GM23338 (cell line): ENCODE results near the gene CST3. TPM values are rescaled to one million over a fixed set of nuclear protein-coding genes. Genes with fewer than 3 reads are reported as not detected.

Experiments
- ATAC-seq: fragments of 200-7000 bp; cut with Tn5 transposase; 3 replicates; pipeline ENCODE4 v1.9.1; 2020
- DNase-seq: peaks from one replicate; pipeline ENCODE4 v3.0.0-alpha.2; 2015; ENCODE audit warnings: low spot score
- H2AFZ ChIP-seq: fragments of 200-600 bp; sonication (generic); 2 replicates; pipeline ENCODE4 v1.8.0; 2016; ENCODE audit warnings: antibody characterized with exemption, mild to moderate bottlenecking, moderate library complexity
- H3F3A ChIP-seq: fragments of 200-600 bp; sonication (generic); replicated peaks from 2 replicates; pipeline ENCODE4 v1.8.0; 2017; ENCODE audit warnings: antibody characterized with exemption, mixed run types, low read depth
- H3K27ac ChIP-seq: fragments of 200-600 bp; sonication (generic); 2 replicates; pipeline ENCODE4 v1.6.1; 2016; ENCODE audit warnings: low read depth
- H3K27me3 ChIP-seq: fragments of 200-600 bp; sonication (generic); 2 replicates; pipeline ENCODE4 v1.8.0; 2016; ENCODE audit warnings: mild to moderate bottlenecking, mixed run types, moderate library complexity; ENCODE audit not compliant: insufficient read depth
- H3K36me3 ChIP-seq: fragments of 200-600 bp; sonication (generic); 2 replicates; pipeline ENCODE4 v1.8.0; 2016; ENCODE audit warnings: mild to moderate bottlenecking; ENCODE audit not compliant: insufficient read depth
- H3K4me1 ChIP-seq: fragments of 200-600 bp; sonication (generic); 2 replicates; pipeline ENCODE4 v1.8.0; 2016; ENCODE audit warnings: mild to moderate bottlenecking, moderate library complexity; ENCODE audit not compliant: insufficient read depth
- H3K4me2 ChIP-seq: fragments of 200-600 bp; sonication (generic); 2 replicates; pipeline ENCODE4 v1.7.1; 2017; ENCODE audit warnings: mixed run types
- H3K4me3 ChIP-seq: fragments of 200-600 bp; sonication (generic); 2 replicates; pipeline ENCODE4 v1.6.1; 2016; ENCODE audit warnings: mixed run types
- H3K79me2 ChIP-seq: fragments of 200-600 bp; sonication (generic); replicated peaks from 2 replicates; pipeline ENCODE4 v1.8.0; 2017; ENCODE audit warnings: mild to moderate bottlenecking; ENCODE audit not compliant: insufficient read depth
- H3K9me2 ChIP-seq: fragments of 200-600 bp; sonication (generic); 2 replicates; pipeline ENCODE4 v1.8.0; 2017; ENCODE audit not compliant: insufficient read depth
- H4K20me1 ChIP-seq: fragments of 200-600 bp; sonication (generic); replicated peaks from 2 replicates; pipeline ENCODE4 v1.8.0; 2017; ENCODE audit warnings: mild to moderate bottlenecking; ENCODE audit not compliant: insufficient read depth
- H3K27ac Mint-ChIP-seq: 2 replicates; pipeline ENCODE4 v1.8.0; 2020; ENCODE audit warnings: inconsistent platforms, mild to moderate bottlenecking, moderate library complexity, mixed read lengths
- H3K27me3 Mint-ChIP-seq: 3 replicates; pipeline ENCODE4 v1.8.0; 2022; ENCODE audit warnings: low read depth, mild to moderate bottlenecking, moderate library complexity, mixed read lengths, inconsistent platforms; ENCODE audit not compliant: insufficient read depth, poor library complexity
- H3K36me3 Mint-ChIP-seq: 3 replicates; pipeline ENCODE4 v1.8.0; 2021; ENCODE audit warnings: low read depth, mild to moderate bottlenecking, inconsistent platforms, moderate library complexity, mixed read lengths
- H3K4me1 Mint-ChIP-seq: 3 replicates; pipeline ENCODE4 v1.8.0; 2020; ENCODE audit warnings: mild to moderate bottlenecking, inconsistent platforms, mixed read lengths
- H3K4me3 Mint-ChIP-seq: 3 replicates; pipeline ENCODE4 v1.8.0; 2021; ENCODE audit warnings: moderate library complexity, mild to moderate bottlenecking, inconsistent platforms, mixed read lengths
- H3K9me3 Mint-ChIP-seq: 3 replicates; pipeline ENCODE4 v1.8.0; 2020; ENCODE audit warnings: moderate library complexity, mild to moderate bottlenecking, inconsistent platforms, mixed read lengths
- CREB1 ChIP-seq: fragments of 250-450 bp; sonication (Bioruptor Pico); IDR thresholded peaks from 2 replicates; pipeline ENCODE4 v1.5.0; 2020; ENCODE audit warnings: low read depth, mild to moderate bottlenecking, moderate library complexity
- CTCF ChIP-seq, 2 experiments: fragments of 200-600 bp in 1 of 2; sonication (generic) in 1 of 2; conservative IDR thresholded peaks; 2 replicates each; pipeline versions ENCODE4 v1.5.1 to v1.6.1; 2016 to 2017; ENCODE audit warnings: antibody characterized with exemption in 2 of 2, low read depth in 2 of 2, mild to moderate bottlenecking in 2 of 2, moderate library complexity in 1 of 2
- ETS1 ChIP-seq: IDR thresholded peaks from 2 replicates; pipeline ENCODE4 v1.6.1; 2016; ENCODE audit warnings: antibody characterized with exemption
- EZH2 ChIP-seq: fragments of 200-600 bp; sonication (generic); IDR thresholded peaks from one replicate; pipeline ENCODE4 v1.8.0; 2017; ENCODE audit warnings: antibody characterized with exemption, mild to moderate bottlenecking, low read depth; ENCODE audit not compliant: unreplicated experiment
- EZH2phosphoT487 ChIP-seq: fragments of 200-600 bp; sonication (generic); IDR thresholded peaks from one replicate; pipeline ENCODE4 v1.8.1; 2018; ENCODE audit warnings: antibody characterized with exemption; ENCODE audit not compliant: unreplicated experiment
- JUNB ChIP-seq: IDR thresholded peaks from one replicate; pipeline ENCODE4 v1.6.1; 2016; ENCODE audit warnings: antibody characterized with exemption; ENCODE audit not compliant: unreplicated experiment
- NANOG ChIP-seq: IDR thresholded peaks from 2 replicates; pipeline ENCODE4 v1.6.1; 2016; ENCODE audit warnings: antibody characterized with exemption, borderline replicate concordance
- POLR2AphosphoS5 ChIP-seq: IDR thresholded peaks from 2 replicates; pipeline ENCODE4 v1.6.1; 2016; ENCODE audit warnings: antibody characterized with exemption, low read depth
- REST ChIP-seq: IDR thresholded peaks from one replicate; pipeline ENCODE4 v1.6.1; 2018; ENCODE audit warnings: antibody characterized with exemption; ENCODE audit not compliant: unreplicated experiment
- STAT1 ChIP-seq: IDR thresholded peaks from one replicate; pipeline ENCODE4 v1.6.1; 2016; ENCODE audit warnings: antibody characterized with exemption; ENCODE audit not compliant: unreplicated experiment
- ZNF114 ChIP-seq: fragments of 250-450 bp; sonication (Bioruptor Pico); IDR thresholded peaks from 2 replicates; pipeline ENCODE4 v1.5.0; 2020; ENCODE audit warnings: mild to moderate bottlenecking, moderate library complexity
- ZNF331 ChIP-seq: fragments of 250-450 bp; sonication (Bioruptor Pico); IDR thresholded peaks from 2 replicates; pipeline ENCODE4 v1.5.0; 2020; ENCODE audit warnings: low read depth, mild to moderate bottlenecking, moderate library complexity
- ZNF462 ChIP-seq: fragments of 250-450 bp; sonication (Bioruptor Pico); IDR thresholded peaks from 2 replicates; pipeline ENCODE4 v1.5.0; 2020; ENCODE audit warnings: mild to moderate bottlenecking, moderate library complexity
- polyA plus RNA-seq: library from polyadenylated mRNA; unstranded; fragments of >200 nt; fragmentation: Nextera tagmentation; extraction: Ambion mirVana; gene quantifications from 2 replicates; pipeline ENCODE4 v1.2.1, GENCODE V29; 2016
- total RNA-seq: library from RNA; depleted of rRNA; stranded (reverse); fragments of >200 nt; shearing (Covaris generic); gene quantifications from 2 replicates; pipeline ENCODE4 v1.2.3, GENCODE V29; 2014

CST3 gene
- total and polyA plus RNA-seq, 2 experiments from 2014 or later: 51.8 to 71.5 TPM

GRCh38 chr20:23631226-23631822 lies 6.4 kb downstream of the CST3 start (continued):
- TF ChIP-seq ZNF462 (CRISPR knock-in tag) (no peak), ZNF331 (CRISPR knock-in tag) (no peak), EZH2phosphoT487 (no peak)

GRCh38 chr20:23630392-23630849 lies 7.3 kb downstream of the CST3 start:
- H3K4me3 ChIP-seq: no peak overlapping the region
- Mint-ChIP-seq H3K9me3 (no peaks in the 10 kb centered on the region; the same call in 2 of the 3 replicates), H3K36me3 (no peaks in the 10 kb centered on the region; the same call in 2 of the 3 replicates), H3K27ac (no peak overlapping the region), H3K4me3 (no peak overlapping the region), H3K4me1 (peaks cover 6% of the 10 kb centered on the region; the same call in 2 of the 3 replicates), H3K27me3 (peaks cover 3% of the 10 kb centered on the region)
- H3K9me2 ChIP-seq: peaks cover 6% of the 10 kb centered on the region; the same call in 1 of the 2 replicates
- H4K20me1 ChIP-seq: no peaks in the 10 kb centered on the region
- H2AFZ ChIP-seq: no peak overlapping the region
- ATAC-seq: no peak
- no peak overlapping the region for H3K27ac ChIP-seq
- no peaks in the 10 kb centered on the region for H3F3A ChIP-seq
- H3K4me1 ChIP-seq: peaks cover 15% of the 10 kb centered on the region; the same call in 1 of the 2 replicates
- H3K79me2 ChIP-seq: no peaks in the 10 kb centered on the region
- no peak overlapping the region for H3K4me2 ChIP-seq
- no peaks in the 10 kb centered on the region for H3K36me3 ChIP-seq
- DNase-seq: no peak
- no peaks in the 10 kb centered on the region for H3K27me3 ChIP-seq
- TF ChIP-seq JUNB (no peak), ZNF331 (CRISPR knock-in tag) (no peak), NANOG (no peak), POLR2AphosphoS5 (no peak), EZH2 (no peak), CREB1 (CRISPR knock-in tag) (no peak), ETS1 (no peak), STAT1 (no peak), CTCF (conservative IDR thresholded peaks at IDR 0.05; ENCODE audit: low read depth in 2 of 2) (no peak), REST (no peak), ZNF114 (no peak)
